Panc1 (cell line): ENCODE results near the gene CFAP43.

Experiments used
- POLR2AphosphoS5 ChIP-seq: IDR thresholded peaks from 2 replicates; pipeline ENCODE4 v1.6.1; 2012; ENCODE audit warnings: mild to moderate bottlenecking, low read depth, low read length, moderate library complexity
- REST ChIP-seq, 2 experiments: IDR thresholded peaks; 2 replicates each; pipeline ENCODE4 v1.6.1; 2011 to 2012; ENCODE audit warnings: low read depth in 2 of 2, control low read depth in 1 of 2, low read length in 1 of 2, mild to moderate bottlenecking in 1 of 2, moderate library complexity in 1 of 2; ENCODE audit not compliant: insufficient read depth in 1 of 2
- SIN3A ChIP-seq: IDR thresholded peaks from 2 replicates; pipeline ENCODE4 v1.6.1; 2012; ENCODE audit warnings: low read depth, mild to moderate bottlenecking, low read length, moderate library complexity, borderline replicate concordance; ENCODE audit not compliant: insufficient read depth
- TF ChIP-seq, protein P1 (sequence below): fragments of 450-650 bp; IDR thresholded peaks from 2 replicates; pipeline ENCODE4 v1.5.1; 2017; ENCODE audit warnings: mild to moderate bottlenecking

DNA sequence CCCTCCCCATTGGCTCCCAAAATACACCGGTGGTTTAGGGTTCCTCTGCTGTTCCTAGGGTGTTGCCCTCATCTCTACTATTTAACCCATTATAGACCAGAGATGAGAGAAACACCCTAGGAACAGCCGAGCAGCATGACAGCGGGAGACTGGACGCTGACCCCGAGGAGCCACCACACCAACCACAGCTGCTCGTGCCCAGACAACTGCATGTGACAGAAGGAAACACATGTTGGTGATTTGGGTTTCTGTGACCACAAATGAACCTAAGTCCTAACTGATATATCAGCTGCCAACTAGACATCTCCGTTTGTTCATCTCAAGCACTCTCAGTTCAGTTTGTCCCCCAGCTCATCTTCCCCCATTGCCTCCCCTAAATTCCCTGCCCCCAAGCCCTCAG, 13.4 kb downstream of the CFAP43 start:
- TF ChIP-seq SIN3A (no peak), POLR2AphosphoS5 (no peak), REST (IDR thresholded peaks at IDR 0.05; ENCODE audit: insufficient read depth in 1 of 2, low read depth in 2 of 2, low read length in 1 of 2) (no peak)
- TF ChIP-seq, protein P1, sequence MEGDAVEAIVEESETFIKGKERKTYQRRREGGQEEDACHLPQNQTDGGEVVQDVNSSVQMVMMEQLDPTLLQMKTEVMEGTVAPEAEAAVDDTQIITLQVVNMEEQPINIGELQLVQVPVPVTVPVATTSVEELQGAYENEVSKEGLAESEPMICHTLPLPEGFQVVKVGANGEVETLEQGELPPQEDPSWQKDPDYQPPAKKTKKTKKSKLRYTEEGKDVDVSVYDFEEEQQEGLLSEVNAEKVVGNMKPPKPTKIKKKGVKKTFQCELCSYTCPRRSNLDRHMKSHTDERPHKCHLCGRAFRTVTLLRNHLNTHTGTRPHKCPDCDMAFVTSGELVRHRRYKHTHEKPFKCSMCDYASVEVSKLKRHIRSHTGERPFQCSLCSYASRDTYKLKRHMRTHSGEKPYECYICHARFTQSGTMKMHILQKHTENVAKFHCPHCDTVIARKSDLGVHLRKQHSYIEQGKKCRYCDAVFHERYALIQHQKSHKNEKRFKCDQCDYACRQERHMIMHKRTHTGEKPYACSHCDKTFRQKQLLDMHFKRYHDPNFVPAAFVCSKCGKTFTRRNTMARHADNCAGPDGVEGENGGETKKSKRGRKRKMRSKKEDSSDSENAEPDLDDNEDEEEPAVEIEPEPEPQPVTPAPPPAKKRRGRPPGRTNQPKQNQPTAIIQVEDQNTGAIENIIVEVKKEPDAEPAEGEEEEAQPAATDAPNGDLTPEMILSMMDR: no peak
